Esophagus squamous epithelium (tissue), 4 donors: ENCODE results near the gene DAPK1.

ENCODE experiments used
- CTCF ChIP-seq, 6 experiments: fragments of 450-650 bp in 4 of 6; fragments of 200-600 bp in 2 of 6; sonication (generic) in 2 of 6; IDR thresholded peaks; one replicate each; pipeline ENCODE4 v1.5.1; 2016 to 2019; ENCODE audit warnings: antibody characterized with exemption in 6 of 6, mild to moderate bottlenecking in 4 of 6, moderate library complexity in 4 of 6
- POLR2A ChIP-seq, 4 donors: fragments of 450-650 bp; IDR thresholded peaks; one replicate each; pipeline ENCODE4 v1.6.1; 2017; ENCODE audit warnings: antibody characterized with exemption in 4 of 4, mild to moderate bottlenecking in 4 of 4, moderate library complexity in 3 of 4

- TF ChIP-seq CTCF (IDR thresholded peaks at IDR 0.05) (no peak), POLR2A (IDR thresholded peaks at IDR 0.05) (no peak)
These were observed 105.4 kb downstream of the DAPK1 start for GRCh38 chr9:87602933-87603643.
